ENCODE results near the gene GABRG3. TPM values are rescaled to one million over a fixed set of nuclear protein-coding genes. Genes with fewer than 3 reads are reported as not detected.

GABRG3 gene
- polyA plus RNA-seq, 1 donor (not counting 4 experiments of a cell fraction or from before 2014, with no cell fraction given): not detected

DNA sequence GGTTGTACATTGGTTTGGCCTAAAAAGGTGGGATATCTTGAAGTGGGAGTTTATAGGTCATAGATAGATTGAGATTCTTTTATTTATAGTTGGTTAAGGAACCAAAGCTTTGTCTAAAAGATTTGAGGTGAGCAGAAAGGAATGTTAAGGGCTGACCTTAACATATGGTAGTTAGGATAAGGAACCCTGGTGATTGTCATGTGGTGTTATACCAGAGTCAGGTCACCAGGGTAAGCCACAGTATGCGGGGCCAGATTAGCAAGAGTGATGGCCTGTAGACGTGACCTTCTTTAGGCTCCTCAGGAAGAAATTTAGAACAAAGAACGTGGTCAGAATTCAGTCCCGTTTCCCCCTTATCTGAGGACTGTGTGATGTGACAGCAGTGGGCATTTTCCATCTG lies 249.2 kb downstream of the GABRG3 start:
- no peak for FAIRE-seq
- no peaks in the 10 kb centered on the region for H3K79me2 ChIP-seq (ENCODE audit: control insufficient read depth, insufficient read depth, low read length)

DNA sequence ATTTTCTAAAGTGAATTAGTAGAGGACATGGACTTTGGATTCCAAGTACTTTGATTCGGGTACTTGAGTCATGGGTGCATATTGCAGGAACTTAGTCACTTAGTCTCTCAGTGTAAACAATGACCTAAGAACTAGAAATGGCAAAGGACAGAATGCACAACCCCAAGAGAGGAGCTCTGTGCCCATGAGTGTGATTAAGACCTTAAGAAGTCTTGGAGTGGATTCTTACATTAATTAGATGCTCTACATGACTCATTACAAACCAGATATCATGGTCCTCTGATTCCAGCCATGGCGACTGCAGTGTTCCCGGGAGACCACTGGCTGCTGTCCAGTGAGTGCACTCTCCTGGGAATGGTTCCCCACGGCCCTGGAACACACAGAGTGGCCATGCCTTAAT lies 251.5 kb downstream of the GABRG3 start:
- no peak overlapping the region for H3K27ac ChIP-seq (ENCODE audit: control insufficient read depth, insufficient read depth, low read length)
- dilution Hi-C loops (cut with MboI; ENCODE audit: extremely low pct_ligation_motif_present, low sequenced_read_pairs): no loop called here
- no peak overlapping the region for H2AFZ ChIP-seq (ENCODE audit: control insufficient read depth, low read length)
- no peaks in the 10 kb centered on the region for H3K79me2 ChIP-seq (ENCODE audit: control insufficient read depth, insufficient read depth, low read length)
- DNase-seq (ENCODE audit: low read depth, low spot score) (no peak), FAIRE-seq (no peak)
- no peak overlapping the region for H3K4me3 ChIP-seq (ENCODE audit: control insufficient read depth in 2 of 3, extremely low read depth in 1 of 3, insufficient read depth in 2 of 3, low read depth in 1 of 3, low read length in 3 of 3)
- peaks cover 12% of the 10 kb centered on the region for H3K9me3 ChIP-seq (ENCODE audit: control insufficient read depth, low read depth, low read length)
- H4K20me1 ChIP-seq (ENCODE audit: control insufficient read depth, extremely low read depth, insufficient read depth, low read length): no peaks in the 10 kb centered on the region
- TF ChIP-seq EZH2 (IDR thresholded peaks at IDR 0.05; ENCODE audit: low read length): no peak
- TF ChIP-seq, protein P1, sequence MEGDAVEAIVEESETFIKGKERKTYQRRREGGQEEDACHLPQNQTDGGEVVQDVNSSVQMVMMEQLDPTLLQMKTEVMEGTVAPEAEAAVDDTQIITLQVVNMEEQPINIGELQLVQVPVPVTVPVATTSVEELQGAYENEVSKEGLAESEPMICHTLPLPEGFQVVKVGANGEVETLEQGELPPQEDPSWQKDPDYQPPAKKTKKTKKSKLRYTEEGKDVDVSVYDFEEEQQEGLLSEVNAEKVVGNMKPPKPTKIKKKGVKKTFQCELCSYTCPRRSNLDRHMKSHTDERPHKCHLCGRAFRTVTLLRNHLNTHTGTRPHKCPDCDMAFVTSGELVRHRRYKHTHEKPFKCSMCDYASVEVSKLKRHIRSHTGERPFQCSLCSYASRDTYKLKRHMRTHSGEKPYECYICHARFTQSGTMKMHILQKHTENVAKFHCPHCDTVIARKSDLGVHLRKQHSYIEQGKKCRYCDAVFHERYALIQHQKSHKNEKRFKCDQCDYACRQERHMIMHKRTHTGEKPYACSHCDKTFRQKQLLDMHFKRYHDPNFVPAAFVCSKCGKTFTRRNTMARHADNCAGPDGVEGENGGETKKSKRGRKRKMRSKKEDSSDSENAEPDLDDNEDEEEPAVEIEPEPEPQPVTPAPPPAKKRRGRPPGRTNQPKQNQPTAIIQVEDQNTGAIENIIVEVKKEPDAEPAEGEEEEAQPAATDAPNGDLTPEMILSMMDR (optimal IDR thresholded peaks at IDR 0.05 in 1 of 3, IDR thresholded peaks at IDR 0.05 in 1 of 3, conservative IDR thresholded peaks at IDR 0.05 in 1 of 3; ENCODE audit: extremely low read depth in 1 of 3, insufficient read depth in 2 of 3, low read length in 3 of 3): no peak
- no peaks in the 10 kb centered on the region for H3K4me1 ChIP-seq (ENCODE audit: control insufficient read depth, extremely low read depth, insufficient read depth, low read length)
- no peak overlapping the region for H3K4me2 ChIP-seq (ENCODE audit: control insufficient read depth, extremely low read depth, insufficient read depth, low read depth, low read length)
- H3K9me1 ChIP-seq (ENCODE audit: control insufficient read depth, extremely low read depth, insufficient read depth, low read length): no peaks in the 10 kb centered on the region
- no peak overlapping the region for H3K9ac ChIP-seq (ENCODE audit: control insufficient read depth, extremely low read depth, insufficient read depth, low read length)
- no peaks in the 10 kb centered on the region for H3K36me3 ChIP-seq (ENCODE audit: control insufficient read depth in 2 of 2, extremely low read depth in 1 of 2, insufficient read depth in 2 of 2, low read length in 2 of 2)
- no peaks in the 10 kb centered on the region for H3K27me3 ChIP-seq (ENCODE audit: control insufficient read depth, extremely low read depth, insufficient read depth, low read length)

More for the DNA sequence above, 249.2 kb downstream of the GABRG3 start:
- TF ChIP-seq EZH2 (IDR thresholded peaks at IDR 0.05; ENCODE audit: low read length): no peak
- TF ChIP-seq, protein P1 (optimal IDR thresholded peaks at IDR 0.05 in 1 of 3, IDR thresholded peaks at IDR 0.05 in 1 of 3, conservative IDR thresholded peaks at IDR 0.05 in 1 of 3; ENCODE audit: extremely low read depth in 1 of 3, insufficient read depth in 2 of 3, low read length in 3 of 3): no peak
- no peak overlapping the region for H2AFZ ChIP-seq (ENCODE audit: control insufficient read depth, low read length)
- H3K4me3 ChIP-seq (ENCODE audit: control insufficient read depth in 2 of 3, extremely low read depth in 1 of 3, insufficient read depth in 2 of 3, low read depth in 1 of 3, low read length in 3 of 3): no peak overlapping the region
- no peak overlapping the region for H3K4me2 ChIP-seq (ENCODE audit: control insufficient read depth, extremely low read depth, insufficient read depth, low read depth, low read length)
- H3K9me1 ChIP-seq (ENCODE audit: control insufficient read depth, extremely low read depth, insufficient read depth, low read length): no peaks in the 10 kb centered on the region
- no peaks in the 10 kb centered on the region for H3K4me1 ChIP-seq (ENCODE audit: control insufficient read depth, extremely low read depth, insufficient read depth, low read length)
- no peak overlapping the region for H3K9ac ChIP-seq (ENCODE audit: control insufficient read depth, extremely low read depth, insufficient read depth, low read length)
- H3K27me3 ChIP-seq (ENCODE audit: control insufficient read depth, extremely low read depth, insufficient read depth, low read length): no peaks in the 10 kb centered on the region
- no peak overlapping the region for H3K27ac ChIP-seq (ENCODE audit: control insufficient read depth, insufficient read depth, low read length)
- no peak for DNase-seq (ENCODE audit: low read depth, low spot score)
- no peaks in the 10 kb centered on the region for H3K36me3 ChIP-seq (ENCODE audit: control insufficient read depth in 2 of 2, extremely low read depth in 1 of 2, insufficient read depth in 2 of 2, low read length in 2 of 2)
- H4K20me1 ChIP-seq (ENCODE audit: control insufficient read depth, extremely low read depth, insufficient read depth, low read length): no peaks in the 10 kb centered on the region
- H3K9me3 ChIP-seq (ENCODE audit: control insufficient read depth, low read depth, low read length): peaks cover 10% of the 10 kb centered on the region
- dilution Hi-C loops (cut with MboI; ENCODE audit: extremely low pct_ligation_motif_present, low sequenced_read_pairs): no loop called here
